NT2/D1 (cell line): ENCODE measurements around the gene DBX1.
"Not testable (repeated sequence)": the region's sequence is repeated elsewhere in the genome, so short reads cannot be mapped to it uniquely, and the experiment has no call there.

ENCODE experiments used
- DNase-seq: peaks from one replicate; pipeline ENCODE4 v3.0.0-alpha.2; 2011; ENCODE audit warnings: low read depth, low spot score
- H3K27me3 ChIP-seq: 2 replicates; pipeline ENCODE4 v1.6.0; 2011; ENCODE audit warnings: mild to moderate bottlenecking; ENCODE audit not compliant: insufficient read length, insufficient read depth
- H3K36me3 ChIP-seq: 2 replicates; pipeline ENCODE4 v1.6.1; 2011; ENCODE audit warnings: mild to moderate bottlenecking, low read length, mixed read lengths; ENCODE audit not compliant: insufficient read depth, insufficient read length
- H3K4me1 ChIP-seq: 2 replicates; pipeline ENCODE4 v1.5.1; 2011; ENCODE audit not compliant: insufficient read depth, insufficient read length
- H3K4me3 ChIP-seq: 2 replicates; pipeline ENCODE4 v1.5.1; 2011; ENCODE audit warnings: low read depth; ENCODE audit not compliant: insufficient read length
- H3K9ac ChIP-seq: 2 replicates; pipeline ENCODE4 v1.6.0; 2011; ENCODE audit warnings: low read depth; ENCODE audit not compliant: insufficient read length
- H3K9me3 ChIP-seq: 2 replicates; pipeline ENCODE4 v1.5.1; 2011; ENCODE audit warnings: mild to moderate bottlenecking, low read length; ENCODE audit not compliant: insufficient read depth
- SUZ12 ChIP-seq: IDR thresholded peaks from 2 replicates; pipeline ENCODE4 v1.6.1; 2011; ENCODE audit not compliant: insufficient read length, insufficient read depth; ENCODE audit errors: extremely low read depth
- YY1 ChIP-seq: IDR thresholded peaks from 2 replicates; pipeline ENCODE4 v1.6.1; 2011; ENCODE audit not compliant: insufficient read length, insufficient read depth
- ZNF274 ChIP-seq: IDR thresholded peaks from 2 replicates; pipeline ENCODE4 v1.6.1; 2011; ENCODE audit warnings: mild to moderate bottlenecking, low read depth, low read length

DBX1 gene

GRCh38 chr11:20160425-20161229 is at the start of gene DBX1:
DBX1 (minus strand) TSS chr11:20160475; CDS start chr11:20160324, 151 bp downstream.
- DNase-seq, result no peak
- Histone ChIP-seq H3K36me3 (no peaks in the 10 kb centered on the region), H3K27me3 (peaks cover 99% of the 10 kb centered on the region), H3K4me1 (peaks cover 8% of the 10 kb centered on the region), H3K9ac (no peak within 1 kb of the TSS), H3K4me3 (peak within 1 kb of the TSS; percentile 6), H3K9me3 (no peaks in the 10 kb centered on the region)
- TF ChIP-seq SUZ12, result no peak
- no peak for TF ChIP-seq ZNF274
- no peak for TF ChIP-seq YY1

GRCh38 chr11:20208622-20209111 is 48.4 kb upstream of the DBX1 start:
- no peak for TF ChIP-seq ZNF274
- no peak for TF ChIP-seq YY1
- TF ChIP-seq SUZ12, result no peak
- no peaks in the 10 kb centered on the region for H3K36me3 ChIP-seq
- H3K9ac ChIP-seq, result peak overlapping the region; percentile 50
- H3K9me3 ChIP-seq, result peaks cover 4% of the 10 kb centered on the region; the same call in 1 of the 2 replicates
- H3K4me1 ChIP-seq, result peaks cover 2% of the 10 kb centered on the region
- H3K27me3 ChIP-seq, result peaks cover 26% of the 10 kb centered on the region
- no peak for DNase-seq
- H3K4me3 ChIP-seq, result peak overlapping the region; percentile 12

- Histone ChIP-seq H3K9me3 (peaks cover 4% of the 10 kb centered on the region; the same call in 1 of the 2 replicates), H3K36me3 (no peaks in the 10 kb centered on the region), H3K9ac (peak overlapping the region; percentile 50), H3K4me3 (peak overlapping the region; percentile 12), H3K4me1 (peaks cover 2% of the 10 kb centered on the region), H3K27me3 (peaks cover 26% of the 10 kb centered on the region)
- TF ChIP-seq ZNF274 (no peak), SUZ12 (no peak)
- DNase-seq, result no peak
Observed at GRCh38 chr11:20207781-20208621, 47.7 kb upstream of the DBX1 start.

- H3K9me3 ChIP-seq, result peaks cover 4% of the 10 kb centered on the region; the same call in 1 of the 2 replicates
- TF ChIP-seq SUZ12, result no peak
- TF ChIP-seq YY1, result no peak
- no peak for TF ChIP-seq ZNF274
- H3K4me3 ChIP-seq, result no peak overlapping the region
- H3K36me3 ChIP-seq, result no peaks in the 10 kb centered on the region
- peaks cover 26% of the 10 kb centered on the region for H3K27me3 ChIP-seq
- H3K9ac ChIP-seq, result no peak overlapping the region
- DNase-seq, result no peak
- H3K4me1 ChIP-seq, result peaks cover 2% of the 10 kb centered on the region
Observed at GRCh38 chr11:20205807-20206206, 45.5 kb upstream of the DBX1 start.

GRCh38 chr11:20204681-20205080 is 44.4 kb upstream of the DBX1 start:
- H3K9ac ChIP-seq, result no peak overlapping the region
- no peak for DNase-seq
- no peaks in the 10 kb centered on the region for H3K36me3 ChIP-seq
- peaks cover 4% of the 10 kb centered on the region; the same call in 1 of the 2 replicates for H3K9me3 ChIP-seq
- no peaks in the 10 kb centered on the region for H3K4me1 ChIP-seq
- no peak overlapping the region for H3K4me3 ChIP-seq
- peaks cover 26% of the 10 kb centered on the region for H3K27me3 ChIP-seq
- TF ChIP-seq ZNF274, result no peak

GRCh38 chr11:20203831-20204230 is 43.6 kb upstream of the DBX1 start:
- no peak for DNase-seq
- Histone ChIP-seq H3K4me1 (no peaks in the 10 kb centered on the region), H3K36me3 (no peaks in the 10 kb centered on the region), H3K27me3 (peaks cover 26% of the 10 kb centered on the region), H3K9me3 (peaks cover 4% of the 10 kb centered on the region; the same call in 1 of the 2 replicates), H3K9ac (no peak overlapping the region), H3K4me3 (no peak overlapping the region)
- TF ChIP-seq ZNF274 (no peak), YY1 (no peak), SUZ12 (no peak)

GRCh38 chr11:20201231-20201630 is 41.0 kb upstream of the DBX1 start:
- H3K27me3 ChIP-seq, result peaks cover under 1% of the 10 kb centered on the region
- no peak overlapping the region for H3K9ac ChIP-seq

GRCh38 chr11:20200331-20200955 is 40.2 kb upstream of the DBX1 start:
- not testable (repeated sequence) for H3K9ac ChIP-seq, H3K36me3 ChIP-seq, H3K27me3 ChIP-seq

More at GRCh38 chr11:20201231-20201630, 41.0 kb upstream of the DBX1 start:
- no peak for DNase-seq
- no peaks in the 10 kb centered on the region for H3K4me1 ChIP-seq
- no peaks in the 10 kb centered on the region for H3K36me3 ChIP-seq
- H3K9me3 ChIP-seq, result peaks cover 4% of the 10 kb centered on the region; the same call in 1 of the 2 replicates
- no peak overlapping the region for H3K4me3 ChIP-seq
- TF ChIP-seq SUZ12, result no peak
- no peak for TF ChIP-seq ZNF274
- TF ChIP-seq YY1, result no peak

More at GRCh38 chr11:20200331-20200955, 40.2 kb upstream of the DBX1 start:
- not testable (repeated sequence) for H3K4me3 ChIP-seq, H3K9me3 ChIP-seq, H3K4me1 ChIP-seq, DNase-seq
